Breast epithelium (tissue), 4 donors: ENCODE data around the gene KLF15. TPM values are rescaled to one million over a fixed set of nuclear protein-coding genes. Genes with fewer than 3 reads are reported as not detected.

Source experiments
- DNase-seq, 2 donors: peaks; one replicate each; pipeline ENCODE4 v3.0.0-alpha.2; 2019; ENCODE audit warnings: low spot score in 2 of 2
- H3K27ac ChIP-seq, 2 donors: fragments of 200-600 bp; sonication (generic) in 1 of 2; one replicate each; pipeline ENCODE4 v1.5.1; 2016 to 2019; ENCODE audit warnings: mild to moderate bottlenecking in 1 of 2
- H3K27me3 ChIP-seq, 2 donors: fragments of 200-600 bp; sonication (generic) in 1 of 2; one replicate each; pipeline versions ENCODE4 v1.5.1 to v1.6.0; 2017 to 2019; ENCODE audit warnings: control low read depth in 1 of 2, mild to moderate bottlenecking in 1 of 2
- H3K36me3 ChIP-seq: fragments of 200-600 bp; one replicate; pipeline ENCODE4 v1.5.1; 2019
- H3K4me1 ChIP-seq, 2 donors: fragments of 200-600 bp; sonication (generic); one replicate each; pipeline ENCODE4 v1.5.1; 2016 to 2019; ENCODE audit warnings: control low read depth in 1 of 2
- H3K4me3 ChIP-seq, 3 donors: fragments of 200-600 bp; sonication (generic); 1 replicate in 2 of 3; 2 replicates in 1 of 3; pipeline ENCODE4 v1.5.1; 2016 to 2019; ENCODE audit warnings: mild to moderate bottlenecking in 3 of 3, moderate library complexity in 2 of 3
- H3K9me3 ChIP-seq, 2 donors: fragments of 200-600 bp; sonication (generic) in 1 of 2; one replicate each; pipeline ENCODE4 v1.5.1; 2016 to 2019; ENCODE audit warnings: control low read depth in 1 of 2
- POLR2A ChIP-seq: fragments of 450-650 bp; IDR thresholded peaks from one replicate; pipeline ENCODE4 v1.6.1; 2016; ENCODE audit warnings: antibody characterized with exemption, mild to moderate bottlenecking, moderate library complexity
- POLR2AphosphoS5 ChIP-seq, 3 donors: sonication (generic); formaldehyde crosslinking; IDR thresholded peaks; one replicate each; pipeline ENCODE4 v1.6.1; 2017; ENCODE audit warnings: antibody characterized with exemption in 3 of 3
- intact Hi-C: fragments of 100-400 bp; cut with DNase I; formaldehyde crosslinking; loops from one replicate; pipeline ENCODE4 v1.15.1; 2023; ENCODE audit warnings: low total_unique reads
- total RNA-seq, 3 donors: library from RNA; depleted of rRNA; stranded (reverse); fragments of >200 nt; gene quantifications; one replicate each; pipeline ENCODE4 v1.1.0, GENCODE V29; 2016
- TF ChIP-seq, protein P1 (sequence below), 3 donors: fragments of 450-650 bp; IDR thresholded peaks; one replicate each; pipeline ENCODE4 v1.5.1; 2016 to 2017; ENCODE audit warnings: antibody characterized with exemption in 3 of 3, mild to moderate bottlenecking in 3 of 3, moderate library complexity in 3 of 3

The KLF15 gene
- total RNA-seq, 3 donors from 2014 or later: 36.3 to 129 (median 44.2) TPM

DNA sequence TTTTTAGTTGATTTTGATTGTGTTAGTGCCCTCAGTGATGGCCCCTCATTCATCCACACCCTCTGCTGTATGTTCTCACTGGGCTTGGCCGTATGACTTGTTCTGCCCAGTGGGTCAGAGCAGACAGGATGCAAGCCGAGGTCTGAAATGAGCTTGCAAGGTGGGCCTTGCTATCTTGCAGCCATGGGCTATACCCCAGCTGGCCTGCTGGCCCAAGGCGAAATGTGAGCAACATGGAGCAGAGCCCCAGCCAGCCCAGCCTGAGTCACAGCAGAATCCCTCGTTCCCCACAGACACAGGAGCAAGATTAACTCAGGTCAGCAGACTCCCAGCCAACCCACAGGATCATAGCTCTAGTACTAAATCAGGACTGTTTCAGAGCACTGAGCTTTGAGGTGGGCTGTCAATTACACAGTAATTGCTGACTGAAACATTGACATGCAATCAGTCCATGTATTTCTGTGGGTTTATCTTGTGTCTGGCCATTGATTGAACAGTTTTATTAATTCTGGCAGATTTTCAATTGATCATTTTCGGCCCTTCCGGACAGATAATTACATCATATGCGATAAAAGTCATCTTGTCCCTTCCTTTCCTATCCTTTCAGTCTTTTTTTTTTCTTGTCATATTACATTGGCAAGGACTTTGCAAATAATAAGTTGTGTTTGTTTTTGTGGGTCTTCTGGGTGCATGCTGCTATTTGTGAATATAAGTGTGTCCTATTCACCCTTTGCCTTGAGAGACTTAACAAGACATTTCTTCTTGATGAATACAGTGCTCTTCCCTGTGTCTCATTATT, 27.1 kb downstream of the KLF15 start:
- Histone ChIP-seq H3K27ac (no peak overlapping the region), H3K4me1 (no peaks in the 10 kb centered on the region)

DNA sequence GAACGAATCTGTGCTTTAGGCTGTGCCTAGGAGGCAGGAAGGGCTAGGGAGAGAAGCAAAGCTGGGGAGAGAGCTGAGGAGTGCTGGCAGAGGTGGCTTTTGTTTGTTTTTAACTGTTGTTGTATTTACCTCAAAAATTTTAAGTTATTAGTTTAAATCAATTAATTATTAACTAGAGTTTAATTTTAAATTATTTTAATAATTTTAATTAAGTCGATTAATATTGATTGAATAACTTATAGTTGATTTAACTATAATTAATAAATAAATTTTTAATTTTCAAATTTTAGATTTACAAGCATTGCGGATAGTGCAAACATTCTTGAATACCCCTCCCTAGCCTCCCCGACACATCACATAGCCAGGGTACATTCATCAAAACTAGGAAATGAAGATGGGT, 30.6 kb downstream of the KLF15 start:
- TF ChIP-seq POLR2A: no peak
- TF ChIP-seq, protein P1, sequence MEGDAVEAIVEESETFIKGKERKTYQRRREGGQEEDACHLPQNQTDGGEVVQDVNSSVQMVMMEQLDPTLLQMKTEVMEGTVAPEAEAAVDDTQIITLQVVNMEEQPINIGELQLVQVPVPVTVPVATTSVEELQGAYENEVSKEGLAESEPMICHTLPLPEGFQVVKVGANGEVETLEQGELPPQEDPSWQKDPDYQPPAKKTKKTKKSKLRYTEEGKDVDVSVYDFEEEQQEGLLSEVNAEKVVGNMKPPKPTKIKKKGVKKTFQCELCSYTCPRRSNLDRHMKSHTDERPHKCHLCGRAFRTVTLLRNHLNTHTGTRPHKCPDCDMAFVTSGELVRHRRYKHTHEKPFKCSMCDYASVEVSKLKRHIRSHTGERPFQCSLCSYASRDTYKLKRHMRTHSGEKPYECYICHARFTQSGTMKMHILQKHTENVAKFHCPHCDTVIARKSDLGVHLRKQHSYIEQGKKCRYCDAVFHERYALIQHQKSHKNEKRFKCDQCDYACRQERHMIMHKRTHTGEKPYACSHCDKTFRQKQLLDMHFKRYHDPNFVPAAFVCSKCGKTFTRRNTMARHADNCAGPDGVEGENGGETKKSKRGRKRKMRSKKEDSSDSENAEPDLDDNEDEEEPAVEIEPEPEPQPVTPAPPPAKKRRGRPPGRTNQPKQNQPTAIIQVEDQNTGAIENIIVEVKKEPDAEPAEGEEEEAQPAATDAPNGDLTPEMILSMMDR (IDR thresholded peaks at IDR 0.05): no peak
- TF ChIP-seq POLR2AphosphoS5 (IDR thresholded peaks at IDR 0.05): no peak
- Histone ChIP-seq H3K27ac (no peak overlapping the region), H3K9me3 (peaks cover 6 to 22% of the 10 kb centered on the region in 2 donors), H3K4me3 (no peak overlapping the region), H3K36me3 (peaks cover 3% of the 10 kb centered on the region), H3K27me3 (no peaks in the 10 kb centered on the region), H3K4me1 (no peaks in the 10 kb centered on the region)
- no peak for DNase-seq
- intact Hi-C loops: no loop called here

More for the DNA sequence above, 27.1 kb downstream of the KLF15 start:
- H3K36me3 ChIP-seq: peaks cover 3% of the 10 kb centered on the region
- no peak overlapping the region for H3K4me3 ChIP-seq
- no peak for TF ChIP-seq POLR2A
- no peak for TF ChIP-seq POLR2AphosphoS5 (IDR thresholded peaks at IDR 0.05)
- TF ChIP-seq, protein P1 (IDR thresholded peaks at IDR 0.05): no peak
- peaks cover 6 to 22% of the 10 kb centered on the region in 2 donors for H3K9me3 ChIP-seq
- DNase-seq: no peak
- intact Hi-C loops: no loop called here
- H3K27me3 ChIP-seq: no peaks in the 10 kb centered on the region

DNA sequence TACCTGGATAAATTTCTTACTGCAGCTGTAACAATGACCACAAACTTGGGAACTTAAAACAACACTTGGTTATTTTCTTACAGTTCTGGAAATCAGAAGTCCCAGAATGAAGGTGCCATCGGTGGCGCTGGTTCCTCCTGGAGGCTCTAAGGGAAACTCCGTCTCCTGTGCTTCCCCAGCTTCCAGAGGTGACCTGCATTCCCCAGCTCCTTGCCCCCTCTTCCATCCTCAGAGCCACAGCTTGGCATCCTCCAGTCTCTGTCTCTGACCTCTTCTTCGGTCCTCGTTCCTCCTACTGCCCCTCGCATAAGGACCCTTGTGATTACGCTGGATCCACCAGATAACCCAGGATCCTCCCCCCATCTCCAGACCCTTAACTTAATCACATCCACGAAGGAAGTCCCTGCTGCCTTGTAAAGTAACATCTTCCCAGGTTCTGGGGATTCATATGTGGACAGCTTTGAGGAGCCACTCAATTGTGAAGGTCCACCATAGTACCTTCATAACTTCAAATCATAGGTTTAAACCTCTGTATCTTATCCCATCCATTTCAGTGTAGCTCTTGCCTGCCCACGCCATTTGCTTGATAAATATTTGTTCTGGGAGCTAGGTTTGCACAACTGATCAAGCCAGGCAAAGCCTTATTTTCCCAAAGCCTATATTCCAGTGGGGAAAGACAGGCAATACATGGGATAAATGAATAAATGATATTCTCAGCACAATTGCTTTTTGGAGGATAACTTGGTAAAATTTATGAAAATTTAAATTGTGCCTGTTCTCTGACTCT, 34.8 kb downstream of the KLF15 start:
- H3K27me3 ChIP-seq: no peaks in the 10 kb centered on the region
- intact Hi-C loops: no loop called here
- DNase-seq: no peak
- H3K36me3 ChIP-seq: no peaks in the 10 kb centered on the region
- no peak overlapping the region for H3K27ac ChIP-seq
- no peak overlapping the region for H3K4me3 ChIP-seq
- TF ChIP-seq, protein P1 (IDR thresholded peaks at IDR 0.05): no peak
- no peak for TF ChIP-seq POLR2AphosphoS5 (IDR thresholded peaks at IDR 0.05)
- no peak for TF ChIP-seq POLR2A
- no peaks in the 10 kb centered on the region for H3K9me3 ChIP-seq
- no peaks in the 10 kb centered on the region for H3K4me1 ChIP-seq

DNA sequence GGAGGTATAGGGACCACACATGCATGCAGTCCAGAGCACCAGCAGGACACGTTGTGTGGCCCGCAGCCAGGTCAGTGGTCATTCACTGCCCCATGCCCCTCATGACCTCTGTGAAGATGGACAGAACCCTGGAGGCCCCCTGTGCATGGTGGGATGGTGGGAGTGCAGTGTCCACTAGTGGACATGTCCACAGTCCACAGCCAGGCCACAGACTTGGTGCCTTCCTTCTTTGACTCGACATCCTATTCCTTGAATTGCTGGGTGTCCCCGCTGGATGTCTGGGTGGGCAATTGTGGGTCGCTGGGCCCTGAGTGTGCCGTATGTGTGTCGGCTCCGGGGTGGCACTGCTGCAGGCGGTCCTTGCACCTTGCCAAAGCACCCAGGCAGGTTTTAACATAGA, 35.7 kb downstream of the KLF15 start:
- Histone ChIP-seq H3K27ac (no peak overlapping the region), H3K4me1 (no peaks in the 10 kb centered on the region), H3K9me3 (no peaks in the 10 kb centered on the region), H3K4me3 (no peak overlapping the region), H3K27me3 (no peaks in the 10 kb centered on the region), H3K36me3 (no peaks in the 10 kb centered on the region)
- intact Hi-C loops: no loop called here
- TF ChIP-seq POLR2AphosphoS5 (IDR thresholded peaks at IDR 0.05) (no peak), POLR2A (no peak)
- TF ChIP-seq, protein P1 (IDR thresholded peaks at IDR 0.05): no peak
- no peak for DNase-seq
